COLO829 (cell line): ENCODE measurements around the gene ITPK1.

Experiments used
- DNase-seq: peaks from one replicate; pipeline ENCODE4 v3.0.0; 2012; ENCODE audit warnings: low spot score

ITPK1 gene

GRCh38 chr14:92890830-92891588 is 224.7 kb downstream of the ITPK1 start:
- no peak for DNase-seq

GRCh38 chr14:92888896-92889295 is 226.8 kb downstream of the ITPK1 start:
- no peak for DNase-seq

- no peak for DNase-seq
These were observed 228.6 kb downstream of the ITPK1 start for GRCh38 chr14:92887157-92887556.
